RWPE1 (cell line): ENCODE measurements around the gene SPOCD1.

ENCODE experiments used
- CTCF ChIA-PET: fragments of 350-600 bp; sonication (Branson Sonifier 250); formaldehyde crosslinking; extraction: SDS; loops from one replicate; lab custom pipeline; 2021; lab: Yijun Ruan, JAX
- POLR2A ChIA-PET: fragments of 400-600 bp; formaldehyde crosslinking; extraction: SDS; loops from one replicate; lab custom pipeline; 2020; ENCODE audit warnings: antibody characterized with exemption; ENCODE audit not compliant: low non-redundant PET; lab: Yijun Ruan, JAX
- DNase-seq: peaks from one replicate; pipeline ENCODE4 v3.0.0; 2012; ENCODE audit warnings: low spot score
- H3K27ac ChIP-seq: fragments of 450-650 bp; 2 replicates; pipeline ENCODE4 v1.5.1; 2017
- CTCF ChIP-seq: fragments of 450-650 bp; conservative IDR thresholded peaks from 2 replicates; pipeline ENCODE4 v1.5.1; 2017; ENCODE audit warnings: low read depth, mild to moderate bottlenecking

The SPOCD1 gene

GRCh38 chr1:31857863-31858262 lies 42.0 kb upstream of the SPOCD1 start:
- CTCF ChIA-PET: interaction anchor here (0.5 kb wide), 1 partner anchor 20 kb away, joined by 3 read pairs; no protein-coding TSS in a partner anchor
- POLR2A ChIA-PET: no interaction called here
- no peak overlapping the region for H3K27ac ChIP-seq
- TF ChIP-seq CTCF: no peak
- no peak for DNase-seq

DNA sequence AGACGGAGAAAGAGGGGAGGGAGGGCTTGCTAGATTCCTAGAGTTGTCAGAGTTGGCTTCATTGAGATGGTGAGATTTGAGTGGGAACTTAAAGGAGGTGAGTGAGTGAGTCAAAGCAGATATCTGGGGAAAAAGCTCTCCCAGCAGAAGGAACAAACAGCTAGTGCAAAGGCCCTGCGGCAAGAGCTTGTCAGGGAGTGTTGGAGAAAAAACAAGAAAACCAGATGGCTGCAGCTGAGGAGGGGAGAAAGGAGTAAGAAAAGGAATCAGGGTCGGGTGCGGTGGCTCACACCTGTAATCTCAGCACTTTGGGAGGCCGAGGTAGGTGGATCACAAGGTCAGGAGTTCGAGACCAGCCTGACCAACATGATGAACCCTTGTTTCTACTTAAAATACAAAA lies 40.3 kb upstream of the SPOCD1 start:
- TF ChIP-seq CTCF: no peak
- no peak for DNase-seq
- ChIA-PET CTCF (interaction anchor here (0.6 kb wide), 2 partner anchors 41 to 44 kb away, joined by 3 read pairs; partner anchors contain the start of gene SPOCD1), POLR2A (no interaction called here)
- H3K27ac ChIP-seq: no peak overlapping the region

DNA sequence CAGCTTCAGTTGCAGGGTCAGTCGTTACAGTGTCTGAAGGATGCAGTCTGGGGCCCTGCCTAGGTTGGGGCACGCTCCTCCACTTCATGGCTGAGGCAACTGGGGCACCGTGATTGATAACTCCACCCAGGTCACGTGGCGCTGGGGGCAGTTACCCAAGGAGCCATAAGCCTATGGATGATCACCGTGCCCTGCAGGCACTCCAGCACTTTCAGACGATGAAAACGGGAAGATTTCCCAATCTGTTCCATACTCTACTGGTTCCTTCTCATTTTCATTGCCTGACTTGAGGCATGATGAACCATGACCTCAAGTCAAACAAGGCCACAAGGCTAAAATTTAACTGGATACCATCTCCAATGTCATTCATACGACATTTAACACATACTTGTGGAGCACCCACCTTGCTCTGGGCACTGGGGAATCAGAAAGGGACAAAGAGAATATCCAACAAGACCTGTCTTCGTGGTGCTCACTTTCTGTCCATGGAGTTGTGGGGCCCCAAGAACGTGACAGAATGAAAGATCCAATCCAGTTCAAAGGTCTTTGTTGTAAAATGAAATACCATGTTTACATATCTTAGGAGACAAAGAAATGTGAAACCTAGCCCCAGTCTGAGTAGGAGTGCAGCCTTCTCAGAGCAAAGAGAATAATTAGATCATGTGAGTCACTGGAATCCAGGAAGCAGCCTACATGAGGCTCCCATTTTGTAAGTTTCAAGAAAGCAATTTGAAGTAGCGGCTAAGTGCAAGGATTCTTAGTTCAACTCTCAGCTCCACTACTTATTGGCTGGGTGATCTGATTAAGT lies 39.4 kb upstream of the SPOCD1 start:
- CTCF ChIA-PET: no interaction called here
- POLR2A ChIA-PET: no interaction called here
- TF ChIP-seq CTCF: no peak
- no peak overlapping the region for H3K27ac ChIP-seq
- DNase-seq: peak; percentile 19

DNA sequence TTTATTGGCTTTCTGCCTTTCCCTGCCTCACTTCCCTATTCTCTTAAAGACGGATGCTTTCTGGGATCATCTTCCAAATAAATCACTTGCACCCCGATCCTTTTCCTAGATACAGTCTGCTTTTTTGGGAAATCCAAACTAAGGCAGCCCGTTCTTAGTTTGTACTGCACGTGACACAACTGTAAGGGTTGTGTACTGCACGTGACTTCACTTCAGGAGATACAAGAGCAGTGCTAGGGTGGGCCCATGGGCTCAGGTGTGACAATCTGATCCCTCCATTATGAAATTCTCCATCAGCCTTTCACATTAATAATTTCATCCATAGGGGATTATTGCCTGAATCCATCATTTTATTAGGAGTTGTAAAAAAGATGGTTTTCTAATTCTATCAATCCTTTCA lies 33.8 kb upstream of the SPOCD1 start:
- no peak for DNase-seq
- TF ChIP-seq CTCF: no peak
- no peak overlapping the region for H3K27ac ChIP-seq
- ChIA-PET CTCF (no interaction called here), POLR2A (no interaction called here)

- DNase-seq: no peak
- no peak overlapping the region for H3K27ac ChIP-seq
- CTCF ChIA-PET: no interaction called here
Observed at GRCh38 chr1:31848381-31848897, 32.6 kb upstream of the SPOCD1 start.

DNA sequence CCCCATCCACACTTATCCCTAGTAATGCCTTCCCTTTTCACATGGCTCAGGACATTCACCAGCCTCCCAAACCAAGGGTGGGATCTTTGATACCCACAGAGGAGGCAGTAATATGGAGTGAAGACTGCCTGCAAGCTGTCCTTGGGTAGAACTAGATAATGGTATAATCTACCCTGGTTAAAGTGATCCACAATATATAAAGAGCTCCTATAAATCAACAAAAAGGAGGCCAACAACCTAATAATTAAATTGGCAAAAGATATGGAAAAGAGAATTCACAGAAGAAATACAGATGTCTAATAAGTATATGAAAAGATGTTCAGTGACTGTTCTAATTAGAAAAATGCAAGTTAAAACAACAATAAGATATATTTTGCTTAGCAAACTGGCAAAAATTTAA lies 30.7 kb upstream of the SPOCD1 start:
- ChIA-PET POLR2A (no interaction called here), CTCF (interaction anchor here (1.0 kb wide), 1 partner anchor 29 kb away, joined by 3 read pairs; no protein-coding TSS in a partner anchor)
- H3K27ac ChIP-seq: no peak overlapping the region
- DNase-seq: no peak
- no peak for TF ChIP-seq CTCF

More at GRCh38 chr1:31848381-31848897, 32.6 kb upstream of the SPOCD1 start:
- POLR2A ChIA-PET: no interaction called here
- TF ChIP-seq CTCF: no peak
